ENCODE results near the gene EPHA10.

The EPHA10 gene

DNA sequence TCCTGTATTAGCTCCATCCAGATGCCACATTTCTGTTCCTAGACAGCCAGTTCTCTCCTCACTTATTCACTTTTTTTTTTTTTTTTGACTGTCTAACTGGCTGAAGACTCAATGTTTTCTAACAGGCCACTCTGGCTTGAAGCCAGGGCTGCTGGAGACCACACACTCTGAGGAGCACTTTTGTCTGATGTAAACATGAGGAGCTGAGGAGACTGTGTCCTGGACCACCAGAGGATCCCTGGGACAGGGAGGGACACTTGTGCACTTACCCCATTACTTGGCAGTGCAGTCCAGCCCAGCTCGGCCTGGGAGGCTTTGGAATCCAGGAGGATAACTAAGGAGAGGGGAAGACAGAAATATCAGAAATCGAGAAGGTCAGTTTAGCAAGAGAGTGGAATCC lies 2.4 kb downstream of the EPHA10 start:
- Mint-ChIP-seq H3K4me3 (no peak overlapping the region), H3K9me3 (peaks cover 6% of the 10 kb centered on the region), H3K4me1 (peaks cover 9% of the 10 kb centered on the region), H3K27ac (ENCODE audit: low read depth) (no peak overlapping the region), H3K27me3 (peaks cover 55% of the 10 kb centered on the region), H3K36me3 (ENCODE audit: insufficient read depth) (peaks cover 2% of the 10 kb centered on the region)
- no peak for DNase-seq (ENCODE audit: low spot score in 2 of 2)
- ATAC-seq (replicated peaks; ENCODE audit: extremely low read depth, poor library complexity, severe bottlenecking), result no peak

DNA sequence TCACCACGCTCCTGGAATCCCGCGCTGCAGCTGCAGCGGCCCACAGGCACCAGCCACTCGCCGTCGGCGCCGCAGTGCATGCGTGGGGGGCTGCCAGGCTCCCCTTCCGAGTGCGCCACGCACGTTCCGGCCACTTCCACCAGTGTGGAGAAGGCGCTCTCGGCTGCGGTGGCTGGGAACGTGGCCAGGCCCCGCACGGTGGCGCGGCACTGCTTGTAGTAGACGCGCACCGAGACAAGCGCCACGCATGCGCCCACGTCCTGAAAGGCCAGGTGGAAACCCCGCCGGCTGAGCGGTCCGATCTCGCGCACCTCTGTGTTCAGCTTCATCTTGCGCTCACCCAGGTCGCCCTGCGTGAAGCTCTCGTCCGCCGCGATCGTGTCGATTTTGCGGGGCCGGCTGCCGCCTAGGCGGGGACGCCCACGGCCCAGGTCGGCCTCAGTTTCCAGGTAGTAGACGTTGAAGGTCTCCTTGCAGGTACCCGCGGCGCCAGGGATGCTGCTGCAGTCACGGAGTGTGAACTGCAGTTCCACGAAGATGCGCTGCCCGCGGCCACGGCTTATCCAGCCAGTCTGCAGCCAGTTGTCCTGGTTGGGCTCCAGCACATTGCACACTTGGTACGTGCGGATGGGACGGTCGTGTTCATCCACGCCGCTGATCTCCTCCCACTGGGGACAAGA lies 3.4 kb downstream of the EPHA10 start:
- Mint-ChIP-seq H3K9me3 (peaks cover 6% of the 10 kb centered on the region), H3K27me3 (peaks cover 46% of the 10 kb centered on the region), H3K4me3 (no peak overlapping the region), H3K4me1 (peaks cover 9% of the 10 kb centered on the region), H3K36me3 (ENCODE audit: insufficient read depth) (peaks cover 2% of the 10 kb centered on the region), H3K27ac (ENCODE audit: low read depth) (no peak overlapping the region)
- ATAC-seq (replicated peaks; ENCODE audit: extremely low read depth, poor library complexity, severe bottlenecking) (no peak), DNase-seq (ENCODE audit: low spot score in 2 of 2) (no peak)

- Mint-ChIP-seq H3K27me3 (peaks cover 25% of the 10 kb centered on the region), H3K4me1 (peaks cover 1% of the 10 kb centered on the region), H3K4me3 (no peak overlapping the region), H3K9me3 (peaks cover 1% of the 10 kb centered on the region), H3K36me3 (ENCODE audit: insufficient read depth) (no peaks in the 10 kb centered on the region), H3K27ac (ENCODE audit: low read depth) (no peak overlapping the region)
- ATAC-seq (replicated peaks; ENCODE audit: extremely low read depth, poor library complexity, severe bottlenecking), result no peak
- no peak for DNase-seq (ENCODE audit: low spot score in 2 of 2)
Observed at GRCh38 chr1:37759451-37759850, 5.5 kb downstream of the EPHA10 start.

DNA sequence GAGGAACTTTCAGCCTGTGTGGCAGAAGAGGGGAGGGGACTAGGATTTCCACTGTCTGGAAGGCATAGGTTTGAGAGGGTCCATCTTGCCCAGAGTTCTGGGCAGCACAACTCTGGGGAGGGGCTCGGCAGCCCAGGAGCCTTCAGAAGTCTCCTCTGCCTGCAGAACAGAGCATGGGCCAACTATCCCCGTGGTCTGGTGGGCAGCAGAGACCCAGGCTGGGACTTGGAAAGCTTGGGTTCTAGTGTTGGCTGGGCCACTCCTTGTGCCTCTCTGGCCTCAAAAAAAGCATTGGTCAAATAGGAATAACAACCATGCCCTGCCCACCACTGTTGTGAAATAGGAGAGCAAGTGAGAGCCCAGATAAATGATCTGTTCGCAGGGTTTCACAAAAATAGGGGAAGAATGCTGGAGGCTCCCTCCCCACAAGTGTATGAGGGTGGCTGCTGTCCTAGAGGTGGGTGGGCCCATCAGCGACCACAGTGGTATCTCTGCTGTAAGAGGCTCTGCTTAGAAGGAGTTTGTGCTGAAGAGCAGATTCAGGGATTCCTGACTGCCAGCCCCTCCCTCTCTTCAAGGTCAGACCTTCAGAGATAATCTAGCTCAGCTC lies 8.9 kb downstream of the EPHA10 start:
- Mint-ChIP-seq H3K27me3 (peaks cover 15% of the 10 kb centered on the region), H3K4me3 (no peak overlapping the region)
- no peak for ATAC-seq (replicated peaks; ENCODE audit: extremely low read depth, poor library complexity, severe bottlenecking)

GRCh38 chr1:37755290-37755689 lies 9.6 kb downstream of the EPHA10 start:
- H3K27ac Mint-ChIP-seq (ENCODE audit: low read depth), result no peak overlapping the region
- H3K4me3 Mint-ChIP-seq, result no peak overlapping the region
- H3K4me1 Mint-ChIP-seq, result no peaks in the 10 kb centered on the region
- DNase-seq (ENCODE audit: low spot score in 2 of 2) (no peak), ATAC-seq (replicated peaks; ENCODE audit: extremely low read depth, poor library complexity, severe bottlenecking) (no peak)
- no peaks in the 10 kb centered on the region for H3K9me3 Mint-ChIP-seq
- H3K36me3 Mint-ChIP-seq (ENCODE audit: insufficient read depth), result no peaks in the 10 kb centered on the region
- H3K27me3 Mint-ChIP-seq, result peaks cover 22% of the 10 kb centered on the region

More for the DNA sequence above, 8.9 kb downstream of the EPHA10 start:
- H3K27ac Mint-ChIP-seq (ENCODE audit: low read depth), result no peak overlapping the region
- H3K4me1 Mint-ChIP-seq, result no peaks in the 10 kb centered on the region
- H3K36me3 Mint-ChIP-seq (ENCODE audit: insufficient read depth), result no peaks in the 10 kb centered on the region
- H3K9me3 Mint-ChIP-seq, result no peaks in the 10 kb centered on the region
- DNase-seq (ENCODE audit: low spot score in 2 of 2), result no peak

- no peak for ATAC-seq (replicated peaks; ENCODE audit: extremely low read depth, poor library complexity, severe bottlenecking)
- no peaks in the 10 kb centered on the region for H3K4me1 Mint-ChIP-seq
- peaks cover 32% of the 10 kb centered on the region for H3K27me3 Mint-ChIP-seq
- DNase-seq (ENCODE audit: low spot score in 2 of 2), result no peak
- no peak overlapping the region for H3K27ac Mint-ChIP-seq (ENCODE audit: low read depth)
- no peaks in the 10 kb centered on the region for H3K9me3 Mint-ChIP-seq
- H3K36me3 Mint-ChIP-seq (ENCODE audit: insufficient read depth), result no peaks in the 10 kb centered on the region
- peak overlapping the region; percentile 53 for H3K4me3 Mint-ChIP-seq
Observed at GRCh38 chr1:37753473-37754321, 11.2 kb downstream of the EPHA10 start.

DNA sequence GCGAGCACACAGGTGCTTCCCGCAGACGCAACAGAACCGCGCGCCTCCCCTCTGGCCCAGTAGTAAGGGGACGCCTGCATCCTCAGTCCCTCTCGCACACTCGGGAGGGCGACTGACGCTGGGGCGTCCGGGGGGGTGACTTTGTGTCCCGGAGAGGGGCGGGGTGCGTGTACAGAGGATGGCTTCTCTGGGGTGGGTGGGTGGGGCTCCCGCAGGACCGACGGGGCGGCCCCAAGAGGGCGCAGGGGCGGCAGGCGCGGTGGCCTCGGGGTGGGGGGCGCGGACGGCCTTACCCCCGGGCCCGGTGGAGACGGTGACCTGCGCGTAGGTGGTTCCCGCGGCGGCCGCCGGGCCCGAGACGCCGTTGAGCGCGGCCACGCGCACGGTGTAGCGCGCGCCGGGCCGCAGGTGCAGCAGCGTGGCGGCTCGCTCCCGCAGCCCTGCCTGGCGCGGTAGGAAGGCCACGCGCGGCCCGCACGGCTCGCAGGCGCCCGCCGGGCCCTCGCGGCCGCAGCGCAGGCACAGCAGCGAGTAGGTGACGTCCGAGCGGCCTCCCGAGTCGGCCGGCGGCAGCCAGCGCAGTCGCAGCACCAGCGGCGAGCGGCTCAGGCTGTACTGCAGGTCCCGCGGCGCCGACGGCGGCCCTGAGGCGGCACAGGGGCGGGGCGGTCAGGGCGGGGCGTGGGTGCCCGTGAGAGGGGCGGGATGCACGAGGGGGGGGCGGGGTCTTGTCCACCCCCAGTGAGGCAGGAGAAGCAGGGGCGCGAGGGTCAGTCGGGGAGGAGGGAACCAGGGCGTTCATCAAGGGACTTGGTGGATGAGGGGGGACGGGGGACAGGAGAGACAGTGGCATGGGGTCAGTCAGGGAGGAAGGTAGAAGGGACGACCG lies 12.1 kb downstream of the EPHA10 start:
- Mint-ChIP-seq H3K27me3 (peaks cover 32% of the 10 kb centered on the region), H3K27ac (ENCODE audit: low read depth) (no peak overlapping the region), H3K4me3 (peak overlapping the region; percentile 69), H3K4me1 (no peaks in the 10 kb centered on the region), H3K9me3 (no peaks in the 10 kb centered on the region), H3K36me3 (ENCODE audit: insufficient read depth) (no peaks in the 10 kb centered on the region)
- DNase-seq (ENCODE audit: low spot score in 2 of 2), result no peak
- ATAC-seq (replicated peaks; ENCODE audit: extremely low read depth, poor library complexity, severe bottlenecking), result no peak

DNA sequence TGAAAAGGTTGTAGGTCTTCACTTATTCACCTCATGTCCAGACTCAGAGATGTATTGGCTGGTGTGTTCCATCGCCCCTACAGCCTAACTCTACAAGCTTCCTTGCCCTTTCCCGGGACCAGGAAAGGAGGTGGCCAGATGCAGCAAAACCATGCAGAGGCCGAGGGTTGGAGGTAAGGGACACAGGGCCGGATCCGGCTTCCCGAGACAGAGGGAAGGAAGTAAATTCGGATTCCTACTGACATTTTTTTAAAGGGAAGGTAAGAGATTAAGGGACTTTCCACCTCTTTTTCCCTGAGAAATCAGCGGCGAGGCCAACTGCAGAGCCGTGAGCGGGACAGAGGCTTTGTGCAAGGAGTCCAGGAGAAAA lies 12.7 kb downstream of the EPHA10 start:
- H3K36me3 Mint-ChIP-seq (ENCODE audit: insufficient read depth), result no peaks in the 10 kb centered on the region
- no peak for DNase-seq (ENCODE audit: low spot score in 2 of 2)
- H3K27ac Mint-ChIP-seq (ENCODE audit: low read depth), result no peak overlapping the region
- peaks cover 38% of the 10 kb centered on the region for H3K27me3 Mint-ChIP-seq
- peak overlapping the region; percentile 69 for H3K4me3 Mint-ChIP-seq
- H3K9me3 Mint-ChIP-seq, result no peaks in the 10 kb centered on the region
- H3K4me1 Mint-ChIP-seq, result no peaks in the 10 kb centered on the region
- no peak for ATAC-seq (replicated peaks; ENCODE audit: extremely low read depth, poor library complexity, severe bottlenecking)

GRCh38 chr1:37748565-37748964 lies 16.4 kb downstream of the EPHA10 start:
- no peak for DNase-seq (ENCODE audit: low spot score in 2 of 2)
- no peak for ATAC-seq (replicated peaks; ENCODE audit: extremely low read depth, poor library complexity, severe bottlenecking)
- H3K36me3 Mint-ChIP-seq (ENCODE audit: insufficient read depth), result no peaks in the 10 kb centered on the region
- no peaks in the 10 kb centered on the region for H3K4me1 Mint-ChIP-seq
- H3K27ac Mint-ChIP-seq (ENCODE audit: low read depth), result no peak overlapping the region
- no peaks in the 10 kb centered on the region for H3K9me3 Mint-ChIP-seq
- H3K27me3 Mint-ChIP-seq, result peaks cover 65% of the 10 kb centered on the region
- H3K4me3 Mint-ChIP-seq, result no peak overlapping the region

GRCh38 chr1:37746806-37747205 lies 18.1 kb downstream of the EPHA10 start:
- H3K36me3 Mint-ChIP-seq (ENCODE audit: insufficient read depth), result no peaks in the 10 kb centered on the region
- no peak for DNase-seq (ENCODE audit: low spot score in 2 of 2)

DNA sequence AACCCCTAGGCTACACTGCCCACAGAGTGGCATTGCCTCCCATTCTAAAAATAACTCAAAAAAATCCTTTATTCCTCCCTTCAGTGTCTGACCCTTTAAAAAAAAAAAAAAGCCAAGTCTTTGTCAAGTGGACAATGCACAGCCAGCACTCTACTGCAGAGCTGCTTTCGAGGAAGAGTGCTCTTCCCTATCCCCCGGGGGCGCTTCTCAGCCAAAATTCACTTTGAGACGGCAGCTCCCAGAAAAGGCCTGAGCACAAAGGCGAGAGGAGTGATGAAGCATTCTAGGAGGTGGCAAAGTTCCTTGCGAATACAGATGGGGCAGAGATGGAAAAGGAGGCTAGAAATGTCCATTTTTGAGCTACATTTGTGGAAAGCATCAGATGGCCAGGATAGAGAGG lies 23.3 kb downstream of the EPHA10 start:
- DNase-seq (ENCODE audit: low spot score in 2 of 2) (no peak), ATAC-seq (replicated peaks; ENCODE audit: extremely low read depth, poor library complexity, severe bottlenecking) (no peak)
- no peak overlapping the region for H3K4me3 Mint-ChIP-seq
- H3K27ac Mint-ChIP-seq (ENCODE audit: low read depth), result no peak overlapping the region
- no peaks in the 10 kb centered on the region for H3K4me1 Mint-ChIP-seq
- H3K36me3 Mint-ChIP-seq (ENCODE audit: insufficient read depth), result no peaks in the 10 kb centered on the region
- H3K9me3 Mint-ChIP-seq, result no peaks in the 10 kb centered on the region
- peaks cover 55% of the 10 kb centered on the region for H3K27me3 Mint-ChIP-seq

More at GRCh38 chr1:37746806-37747205, 18.1 kb downstream of the EPHA10 start:
- ATAC-seq (replicated peaks; ENCODE audit: extremely low read depth, poor library complexity, severe bottlenecking), result no peak
- Mint-ChIP-seq H3K27me3 (peaks cover 74% of the 10 kb centered on the region), H3K4me1 (no peaks in the 10 kb centered on the region), H3K4me3 (no peak overlapping the region), H3K9me3 (no peaks in the 10 kb centered on the region), H3K27ac (ENCODE audit: low read depth) (no peak overlapping the region)

GRCh38 chr1:37741130-37741529 lies 23.8 kb downstream of the EPHA10 start:
- no peak for ATAC-seq (replicated peaks; ENCODE audit: extremely low read depth, poor library complexity, severe bottlenecking)
- peaks cover 50% of the 10 kb centered on the region for H3K27me3 Mint-ChIP-seq
- H3K4me1 Mint-ChIP-seq, result no peaks in the 10 kb centered on the region
- no peaks in the 10 kb centered on the region for H3K9me3 Mint-ChIP-seq
- DNase-seq (ENCODE audit: low spot score in 2 of 2), result no peak
- no peaks in the 10 kb centered on the region for H3K36me3 Mint-ChIP-seq (ENCODE audit: insufficient read depth)
- H3K27ac Mint-ChIP-seq (ENCODE audit: low read depth), result no peak overlapping the region
- H3K4me3 Mint-ChIP-seq, result no peak overlapping the region
